Measurements from ENCODE around the gene TNFRSF8.

- TF ChIP-seq EZH2 (IDR thresholded peaks at IDR 0.05; ENCODE audit: borderline replicate concordance): no peak
- no peak for TF ChIP-seq CTCF (IDR thresholded peaks at IDR 0.05; ENCODE audit: poor library complexity)
- TF ChIP-seq EZH2phosphoT487 (IDR thresholded peaks at IDR 0.05; ENCODE audit: low read depth, severe bottlenecking, unreplicated experiment): no peak
Measured at GRCh38 chr1:12147201-12147701, 84.1 kb downstream of the TNFRSF8 start.

Measured in hepatocyte (in vitro differentiated cells).